ENCODE results near the gene CAT. TPM values are rescaled to one million over a fixed set of nuclear protein-coding genes. Genes with fewer than 3 reads are reported as not detected.
A peak's percentile ranks its signal among the peaks of the same experiment; 100 is the strongest.

The CAT gene
- polyA plus RNA-seq, 3 donors = 122 to 432 (median 429) TPM

GRCh38 chr11:34411791-34412190, 26.9 kb upstream of the CAT start:
- 100% methylated on average over 1 of the region's 2 CpGs for WGBS (ENCODE audit: insufficient coverage)
- H3K36me3 Mint-ChIP-seq = peaks cover 2 to 7% of the 10 kb centered on the region in 2 donors

DNA sequence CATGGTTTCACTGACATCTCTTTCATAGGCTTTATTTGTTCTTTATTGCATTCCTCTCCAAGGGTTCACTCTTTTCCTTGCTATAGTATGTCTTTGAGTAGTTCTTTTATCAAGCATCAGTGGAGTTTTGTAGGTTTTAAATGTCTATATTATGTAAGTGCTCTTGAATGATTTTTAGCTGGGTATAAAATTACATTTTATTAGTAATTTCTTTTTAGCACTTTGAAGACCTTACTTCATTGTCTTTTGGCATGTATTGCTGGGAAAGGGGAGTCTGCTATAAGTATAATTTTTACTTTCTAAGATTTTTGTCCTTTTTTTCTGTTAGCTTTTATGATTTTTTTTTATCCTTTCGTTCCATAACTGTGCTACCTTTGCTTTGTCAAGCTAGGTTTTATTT, 25.5 kb upstream of the CAT start:
- peaks cover 2 to 7% of the 10 kb centered on the region in 2 donors for H3K36me3 Mint-ChIP-seq
- no CpG with 5 or more reads among the region's 1 CpG for WGBS (ENCODE audit: insufficient coverage)
- Histone ChIP-seq H3K4me3 (replicated peaks in 1 of 3; ENCODE audit: low read depth in 2 of 3, low read length in 3 of 3) (peak overlapping the region in 1 of 3 experiments; percentile 13), H3K4me1 (ENCODE audit: control insufficient read depth in 1 of 2, insufficient read depth in 2 of 2, low read length in 2 of 2) (peaks cover 27 to 30% of the 10 kb centered on the region in 2 donors), H2AFZ (ENCODE audit: insufficient read depth, low read depth, low read length, poor library complexity, severe bottlenecking) (no peak overlapping the region), H3K27ac (ENCODE audit: low read depth in 1 of 2, low read length in 2 of 2) (no peak overlapping the region), H3K9me3 (replicated peaks in 1 of 2; ENCODE audit: control insufficient read depth in 1 of 2, insufficient read depth in 1 of 2, low read length in 2 of 2) (peaks cover 12 to 15% of the 10 kb centered on the region in 2 donors), H3K4me2 (replicated peaks; ENCODE audit: extremely low read depth, low read length, poor library complexity, severe bottlenecking) (no peak overlapping the region), H3K36me3 (replicated peaks in 1 of 2; ENCODE audit: control insufficient read depth in 1 of 2, insufficient read depth in 2 of 2, low read length in 2 of 2) (no peaks in the 10 kb centered on the region), H3K27me3 (ENCODE audit: control insufficient read depth in 2 of 2, insufficient read depth in 2 of 2, low read length in 2 of 2) (no peaks in the 10 kb centered on the region), H3K9ac (ENCODE audit: insufficient read depth, low read length, poor library complexity, severe bottlenecking) (no peak overlapping the region), H3K79me2 (ENCODE audit: insufficient read depth, low read length) (no peaks in the 10 kb centered on the region), H4K20me1 (ENCODE audit: insufficient read depth, low read length) (no peaks in the 10 kb centered on the region)
- peaks cover 33% of the 10 kb centered on the region for H3K4me1 Mint-ChIP-seq
- no peak for DNase-seq
- H3K4me3 Mint-ChIP-seq = no peak overlapping the region
- H3K27ac Mint-ChIP-seq = no peak overlapping the region
- H3K27me3 Mint-ChIP-seq (ENCODE audit: low read depth in 3 of 3) = no peaks in the 10 kb centered on the region
- TF ChIP-seq, protein P1, sequence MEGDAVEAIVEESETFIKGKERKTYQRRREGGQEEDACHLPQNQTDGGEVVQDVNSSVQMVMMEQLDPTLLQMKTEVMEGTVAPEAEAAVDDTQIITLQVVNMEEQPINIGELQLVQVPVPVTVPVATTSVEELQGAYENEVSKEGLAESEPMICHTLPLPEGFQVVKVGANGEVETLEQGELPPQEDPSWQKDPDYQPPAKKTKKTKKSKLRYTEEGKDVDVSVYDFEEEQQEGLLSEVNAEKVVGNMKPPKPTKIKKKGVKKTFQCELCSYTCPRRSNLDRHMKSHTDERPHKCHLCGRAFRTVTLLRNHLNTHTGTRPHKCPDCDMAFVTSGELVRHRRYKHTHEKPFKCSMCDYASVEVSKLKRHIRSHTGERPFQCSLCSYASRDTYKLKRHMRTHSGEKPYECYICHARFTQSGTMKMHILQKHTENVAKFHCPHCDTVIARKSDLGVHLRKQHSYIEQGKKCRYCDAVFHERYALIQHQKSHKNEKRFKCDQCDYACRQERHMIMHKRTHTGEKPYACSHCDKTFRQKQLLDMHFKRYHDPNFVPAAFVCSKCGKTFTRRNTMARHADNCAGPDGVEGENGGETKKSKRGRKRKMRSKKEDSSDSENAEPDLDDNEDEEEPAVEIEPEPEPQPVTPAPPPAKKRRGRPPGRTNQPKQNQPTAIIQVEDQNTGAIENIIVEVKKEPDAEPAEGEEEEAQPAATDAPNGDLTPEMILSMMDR (IDR thresholded peaks at IDR 0.05) = no peak
- intact Hi-C loops (cut with micrococcal nuclease) = loop anchor here in 1 of 2 donors (5.0 kb wide), 1 partner anchor 41 kb away; no protein-coding TSS in a partner anchor
- H3K9me3 Mint-ChIP-seq = peaks cover 6 to 15% (median 12%) of the 10 kb centered on the region in 7 donors

More at GRCh38 chr11:34411791-34412190, 26.9 kb upstream of the CAT start:
- TF ChIP-seq, protein P1 (IDR thresholded peaks at IDR 0.05) = no peak
- Histone ChIP-seq H3K79me2 (ENCODE audit: insufficient read depth, low read length) (no peaks in the 10 kb centered on the region), H4K20me1 (ENCODE audit: insufficient read depth, low read length) (no peaks in the 10 kb centered on the region), H3K4me3 (replicated peaks in 1 of 3; ENCODE audit: low read depth in 2 of 3, low read length in 3 of 3) (no peak overlapping the region), H3K4me2 (replicated peaks; ENCODE audit: extremely low read depth, low read length, poor library complexity, severe bottlenecking) (no peak overlapping the region), H3K9me3 (replicated peaks in 1 of 2; ENCODE audit: control insufficient read depth in 1 of 2, insufficient read depth in 1 of 2, low read length in 2 of 2) (peaks cover 12 to 15% of the 10 kb centered on the region in 2 donors), H3K27ac (ENCODE audit: low read depth in 1 of 2, low read length in 2 of 2) (no peak overlapping the region), H2AFZ (ENCODE audit: insufficient read depth, low read depth, low read length, poor library complexity, severe bottlenecking) (no peak overlapping the region), H3K4me1 (ENCODE audit: control insufficient read depth in 1 of 2, insufficient read depth in 2 of 2, low read length in 2 of 2) (peaks cover 13 to 15% of the 10 kb centered on the region in 2 donors), H3K9ac (ENCODE audit: insufficient read depth, low read length, poor library complexity, severe bottlenecking) (no peak overlapping the region), H3K36me3 (replicated peaks in 1 of 2; ENCODE audit: control insufficient read depth in 1 of 2, insufficient read depth in 2 of 2, low read length in 2 of 2) (no peaks in the 10 kb centered on the region), H3K27me3 (ENCODE audit: control insufficient read depth in 2 of 2, insufficient read depth in 2 of 2, low read length in 2 of 2) (no peaks in the 10 kb centered on the region)
- Mint-ChIP-seq H3K27me3 (ENCODE audit: low read depth in 3 of 3) (no peaks in the 10 kb centered on the region), H3K4me1 (peaks cover 19% of the 10 kb centered on the region), H3K9me3 (peaks cover 6 to 15% (median 12%) of the 10 kb centered on the region in 7 donors), H3K27ac (peak overlapping the region in 2 of 7 donors; percentile 30 to 59), H3K4me3 (no peak overlapping the region)
- intact Hi-C loops (cut with micrococcal nuclease) = loop anchor here in 1 of 2 donors (5.0 kb wide), 1 partner anchor 39 kb away; no protein-coding TSS in a partner anchor
- peak in 1 of 3 donors; percentile 48 for DNase-seq
